Fibroblast of villous mesenchyme (primary cell): Measurements from ENCODE around the gene TMOD2. TPM values are rescaled to one million over a fixed set of nuclear protein-coding genes. Genes with fewer than 3 reads are reported as not detected.

ENCODE experiments used
- DNase-seq: peaks from one replicate; pipeline ENCODE4 v3.0.0-alpha.2; 2010; ENCODE audit warnings: low read depth
- H3K4me3 ChIP-seq: 2 replicates; pipeline ENCODE4 v1.5.1; 2011; ENCODE audit warnings: low read depth, mild to moderate bottlenecking, low read length
- CTCF ChIP-seq: IDR thresholded peaks from 2 replicates; pipeline ENCODE4 v1.5.1; 2012; ENCODE audit warnings: low read depth, mild to moderate bottlenecking, low read length; ENCODE audit not compliant: insufficient read depth
- total RNA-seq: library from RNA; depleted of rRNA; stranded (reverse); fragments of >200 nt; gene quantifications from 2 replicates; pipeline ENCODE4 v1.2.3, GENCODE V29; 2012

TMOD2 gene
- total RNA-seq, 1 donor = 7.3 TPM

GRCh38 chr15:51849860-51850259 lies 98.5 kb downstream of the TMOD2 start:
- DNase-seq = no peak
- no peak overlapping the region for H3K4me3 ChIP-seq
- no peak for TF ChIP-seq CTCF

DNA sequence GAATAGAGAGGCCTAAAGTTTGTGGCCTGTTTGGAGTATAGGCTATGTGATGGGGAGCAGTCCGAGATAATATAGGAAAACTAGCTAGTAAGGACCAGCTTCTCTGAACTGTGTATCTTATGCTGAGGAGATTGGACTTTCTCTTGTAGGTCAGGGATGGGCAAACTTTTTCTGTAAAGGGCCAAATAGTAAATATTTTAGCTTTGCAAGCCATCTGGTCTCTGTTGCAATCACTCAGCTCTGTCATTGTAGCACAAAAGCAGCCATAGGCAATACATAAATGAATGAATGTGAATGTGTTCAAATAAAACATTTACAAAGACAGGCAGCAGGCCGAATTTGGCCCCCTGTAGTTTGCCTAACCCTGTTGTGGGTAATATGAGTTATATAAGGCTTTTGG lies 102.6 kb downstream of the TMOD2 start:
- peak; percentile 79 for DNase-seq
- no peak overlapping the region for H3K4me3 ChIP-seq
- no peak for TF ChIP-seq CTCF

- no peak for DNase-seq
- no peak overlapping the region for H3K4me3 ChIP-seq
- no peak for TF ChIP-seq CTCF
These were observed 104.2 kb downstream of the TMOD2 start for GRCh38 chr15:51855612-51856011.

DNA sequence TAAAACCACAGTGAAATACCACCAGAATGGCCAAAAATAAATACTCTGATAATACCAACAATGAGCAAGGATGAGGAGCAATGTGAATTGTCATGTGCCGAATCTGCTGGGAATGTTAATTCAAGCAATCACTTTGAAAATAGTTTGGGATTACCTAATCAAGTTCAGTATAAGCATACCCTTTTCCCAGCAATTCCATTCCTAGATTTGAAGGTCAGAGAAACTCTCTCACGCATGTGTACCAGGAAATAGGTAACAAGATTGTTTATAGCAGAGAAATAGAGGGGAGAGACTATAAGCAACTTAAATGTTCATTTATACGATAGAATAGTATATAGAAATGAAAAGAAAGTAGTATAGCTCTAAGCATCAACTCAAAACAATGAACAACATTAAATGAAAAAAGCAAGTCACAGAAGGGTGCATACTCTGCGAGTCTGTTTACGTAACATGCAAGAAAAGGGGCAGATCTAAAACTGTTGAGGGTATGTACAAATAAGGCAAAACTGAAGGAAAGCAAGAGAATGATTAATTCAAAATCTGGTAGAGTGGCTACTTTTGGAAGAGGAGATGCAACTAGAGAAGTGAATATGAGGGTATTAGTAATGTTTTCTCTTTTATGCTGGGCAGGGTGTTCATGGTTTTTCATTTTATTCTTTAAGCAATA lies 105.5 kb downstream of the TMOD2 start:
- DNase-seq = no peak
- no peak for TF ChIP-seq CTCF
- no peak overlapping the region for H3K4me3 ChIP-seq

GRCh38 chr15:51861557-51862359 lies 110.4 kb downstream of the TMOD2 start:
- no peak for DNase-seq
- no peak for TF ChIP-seq CTCF
- no peak overlapping the region for H3K4me3 ChIP-seq

GRCh38 chr15:51863131-51863530 lies 111.7 kb downstream of the TMOD2 start:
- no peak for TF ChIP-seq CTCF
- DNase-seq = no peak
- H3K4me3 ChIP-seq = no peak overlapping the region
